GM12875 (cell line): Measurements from ENCODE around the gene DYNC2I2.
A peak's percentile ranks its signal among the peaks of the same experiment; 100 is the strongest.
"Not testable (repeated sequence)": the region's sequence is repeated elsewhere in the genome, so short reads cannot be mapped to it uniquely, and the experiment has no call there.

Source experiments
- H3K4me3 ChIP-seq: one replicate; pipeline ENCODE4 v1.5.1; 2011; ENCODE audit warnings: low read depth, low read length, control low read depth
- CTCF ChIP-seq: IDR thresholded peaks from 2 replicates; pipeline ENCODE4 v1.5.1; 2011; ENCODE audit warnings: low read depth, mild to moderate bottlenecking, control low read depth, inconsistent platforms, low read length, moderate library complexity, borderline replicate concordance; ENCODE audit not compliant: insufficient read depth

Gene DYNC2I2

GRCh38 chr9:128654481-128654880, 2.2 kb downstream of the DYNC2I2 start:
- H3K4me3 ChIP-seq: no peak overlapping the region
- TF ChIP-seq CTCF: no peak

GRCh38 chr9:128653908-128654307, 2.7 kb downstream of the DYNC2I2 start:
- TF ChIP-seq CTCF: no peak
- H3K4me3 ChIP-seq: no peak overlapping the region

GRCh38 chr9:128651798-128652197, 4.8 kb downstream of the DYNC2I2 start:
- no peak overlapping the region for H3K4me3 ChIP-seq
- TF ChIP-seq CTCF: no peak

GRCh38 chr9:128648206-128648605, 8.4 kb downstream of the DYNC2I2 start:
- not testable (repeated sequence) for H3K4me3 ChIP-seq
- TF ChIP-seq CTCF: peak; percentile 21; the same call in 1 of the 2 replicates

- no peak for TF ChIP-seq CTCF
- no peak overlapping the region for H3K4me3 ChIP-seq
Observed at GRCh38 chr9:128643519-128644300, 12.9 kb downstream of the DYNC2I2 start.

- no peak overlapping the region for H3K4me3 ChIP-seq
Observed at GRCh38 chr9:128642675-128643245, 13.9 kb downstream of the DYNC2I2 start.

More at GRCh38 chr9:128642675-128643245, 13.9 kb downstream of the DYNC2I2 start:
- TF ChIP-seq CTCF: no peak
